Trophoblast cell (in vitro differentiated cells and primary cell): ENCODE measurements around the gene CDKAL1.
"Not testable (repeated sequence)": the region's sequence is repeated elsewhere in the genome, so short reads cannot be mapped to it uniquely, and the experiment has no call there.

ENCODE experiments used
- DNase-seq, 2 donors: peaks; one replicate each; pipeline ENCODE4 v3.0.0-alpha.2; 2016
- H2AFZ ChIP-seq: 2 replicates; pipeline ENCODE4 v1.6.1; 2013; ENCODE audit warnings: low read length, moderate library complexity, mild to moderate bottlenecking; ENCODE audit not compliant: insufficient read depth, poor library complexity
- H2AK5ac ChIP-seq: 2 replicates; pipeline ENCODE4 v1.6.1; 2013; ENCODE audit warnings: mild to moderate bottlenecking, low read length
- H2BK120ac ChIP-seq: 2 replicates; pipeline ENCODE4 v1.6.1; 2013; ENCODE audit warnings: low read length, mild to moderate bottlenecking, moderate library complexity; ENCODE audit not compliant: insufficient read depth, poor library complexity
- H2BK12ac ChIP-seq: 2 replicates; pipeline ENCODE4 v1.6.1; 2013; ENCODE audit warnings: mild to moderate bottlenecking, low read length, moderate library complexity
- H2BK5ac ChIP-seq: 2 replicates; pipeline ENCODE4 v1.6.1; 2013; ENCODE audit warnings: low read length, low read depth, moderate library complexity, mild to moderate bottlenecking; ENCODE audit not compliant: poor library complexity
- H3K14ac ChIP-seq: 2 replicates; pipeline ENCODE4 v1.6.1; 2013; ENCODE audit warnings: mild to moderate bottlenecking, low read length
- H3K18ac ChIP-seq: 2 replicates; pipeline ENCODE4 v1.6.1; 2013; ENCODE audit warnings: mild to moderate bottlenecking, low read length
- H3K23ac ChIP-seq: 2 replicates; pipeline ENCODE4 v1.6.1; 2013; ENCODE audit warnings: low read length
- H3K27ac ChIP-seq: 2 replicates; pipeline ENCODE4 v1.5.1; 2013; ENCODE audit warnings: low read depth, mild to moderate bottlenecking, inconsistent platforms, low read length, moderate library complexity
- H3K27me3 ChIP-seq: 2 replicates; pipeline ENCODE4 v1.6.1; 2013; ENCODE audit warnings: inconsistent platforms, mild to moderate bottlenecking, low read length, moderate library complexity; ENCODE audit not compliant: insufficient read depth
- H3K36me3 ChIP-seq, 2 experiments: 1 replicate in 1 of 2; 2 replicates in 1 of 2; pipeline ENCODE4 v1.6.1; 2013; ENCODE audit warnings: low read length in 2 of 2, mild to moderate bottlenecking in 2 of 2, moderate library complexity in 1 of 2; ENCODE audit not compliant: insufficient read depth in 2 of 2, control insufficient read depth in 1 of 2
- H3K4ac ChIP-seq: 2 replicates; pipeline ENCODE4 v1.6.1; 2013; ENCODE audit warnings: low read depth, mild to moderate bottlenecking, low read length, moderate library complexity
- H3K4me1 ChIP-seq, 2 experiments: 1 replicate in 1 of 2; 2 replicates in 1 of 2; pipeline ENCODE4 v1.6.1; 2013; ENCODE audit warnings: low read length in 2 of 2, mild to moderate bottlenecking in 2 of 2, moderate library complexity in 1 of 2; ENCODE audit not compliant: insufficient read depth in 2 of 2, control insufficient read depth in 1 of 2
- H3K4me2 ChIP-seq: 2 replicates; pipeline ENCODE4 v1.6.1; 2013; ENCODE audit warnings: inconsistent platforms, mild to moderate bottlenecking, low read length, moderate library complexity
- H3K4me3 ChIP-seq: 2 replicates; pipeline ENCODE4 v1.5.1; 2013; ENCODE audit warnings: mild to moderate bottlenecking, low read depth, low read length, inconsistent platforms
- H3K79me1 ChIP-seq: one replicate; pipeline ENCODE4 v1.6.1; 2013; ENCODE audit warnings: low read length
- H3K79me2 ChIP-seq: 2 replicates; pipeline ENCODE4 v1.6.1; 2013; ENCODE audit warnings: low read length, mild to moderate bottlenecking; ENCODE audit not compliant: control insufficient read depth, insufficient read depth, poor library complexity
- H3K9ac ChIP-seq: 2 replicates; pipeline ENCODE4 v1.6.1; 2013; ENCODE audit warnings: mild to moderate bottlenecking, low read length
- H3K9me3 ChIP-seq: 2 replicates; pipeline ENCODE4 v1.6.1; 2013; ENCODE audit warnings: low read depth, mild to moderate bottlenecking, control low read depth, inconsistent platforms, low read length; ENCODE audit not compliant: insufficient read depth
- H4K12ac ChIP-seq: 2 replicates; pipeline ENCODE4 v1.6.1; 2013; ENCODE audit warnings: low read depth, mild to moderate bottlenecking, low read length, moderate library complexity
- H4K8ac ChIP-seq: 2 replicates; pipeline ENCODE4 v1.6.1; 2013; ENCODE audit warnings: low read depth, mild to moderate bottlenecking, low read length, moderate library complexity
- H4K91ac ChIP-seq: one replicate; pipeline ENCODE4 v1.6.1; 2013; ENCODE audit warnings: low read depth, mild to moderate bottlenecking, low read length, moderate library complexity
- WGBS: extraction: QIAGEN DNeasy Blood & Tissue Kit; methylation state at CpG from one replicate; pipeline ENCODE4 v1.1.7; 2013; ENCODE audit warnings: missing lambda C conversion rate; ENCODE audit not compliant: insufficient read length, insufficient coverage; ENCODE audit errors: extremely low coverage; 5-methylcytosine and 5-hydroxymethylcytosine counted together

CDKAL1 gene

DNA sequence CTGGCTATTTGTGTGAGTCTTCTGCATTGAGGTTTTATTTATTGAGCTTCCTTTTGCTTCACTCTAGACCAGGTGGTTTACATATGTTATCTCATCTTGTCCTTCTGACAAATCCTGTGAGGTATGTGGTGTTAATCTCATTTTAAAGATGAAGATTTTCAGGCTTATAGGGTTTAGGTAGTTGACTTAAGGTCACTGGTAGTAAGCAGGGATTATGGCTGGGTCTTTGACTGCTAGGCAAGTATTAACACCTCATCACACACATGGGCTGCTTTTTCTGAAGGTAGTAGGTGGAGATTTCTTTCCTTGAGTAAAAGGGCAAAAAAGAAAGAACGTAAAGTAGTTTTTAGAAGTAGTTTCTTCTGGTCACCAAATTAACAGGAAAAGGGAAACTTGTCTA, 72.6 kb downstream of the CDKAL1 start:
- Histone ChIP-seq H2BK12ac (no peak overlapping the region), H3K79me2 (no peaks in the 10 kb centered on the region), H4K91ac (no peak overlapping the region), H2BK5ac (no peak overlapping the region), H3K4me3 (no peak overlapping the region), H3K4me2 (no peak overlapping the region), H3K4ac (no peak overlapping the region), H4K12ac (no peak overlapping the region), H2BK120ac (no peak overlapping the region), H3K27me3 (no peaks in the 10 kb centered on the region), H3K14ac (no peak overlapping the region), H3K9me3 (no peaks in the 10 kb centered on the region), H2AK5ac (no peak overlapping the region), H3K4me1 (peaks cover 4% of the 10 kb centered on the region in 2 experiments), H3K18ac (no peak overlapping the region), H2AFZ (no peak overlapping the region), H3K27ac (no peak overlapping the region), H3K9ac (no peak overlapping the region), H3K23ac (no peak overlapping the region), H3K79me1 (no peaks in the 10 kb centered on the region), H3K36me3 (no peaks in the 10 kb centered on the region), H4K8ac (no peak overlapping the region)
- no CpG with 5 or more reads among the region's 1 CpG for WGBS
- no peak for DNase-seq

DNA sequence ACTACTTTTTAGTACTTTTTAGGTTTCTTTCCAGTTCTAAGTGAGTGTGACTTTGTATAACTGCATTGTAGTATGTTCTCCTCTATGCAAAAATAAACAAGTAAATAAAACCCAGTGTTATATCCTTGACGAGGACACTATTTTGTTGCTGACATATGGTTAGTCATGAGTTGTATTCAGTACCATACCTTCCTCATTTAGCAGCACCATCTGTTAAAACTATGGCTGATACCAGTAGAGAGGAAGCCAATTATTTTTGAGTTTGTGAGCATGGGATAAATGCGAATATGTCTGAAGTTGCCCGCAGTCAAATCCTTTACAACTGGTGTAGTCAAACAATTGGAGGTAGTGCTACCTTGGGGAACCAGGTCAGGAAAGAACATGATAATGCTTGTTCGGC, 74.1 kb downstream of the CDKAL1 start:
- no peak overlapping the region for H2AFZ ChIP-seq
- no peaks in the 10 kb centered on the region for H3K27me3 ChIP-seq
- no peaks in the 10 kb centered on the region for H3K79me1 ChIP-seq
- H3K79me2 ChIP-seq: no peaks in the 10 kb centered on the region
- H4K8ac ChIP-seq: no peak overlapping the region
- no peak for DNase-seq
- no peak overlapping the region for H2BK12ac ChIP-seq
- H3K23ac ChIP-seq: no peak overlapping the region
- no peak overlapping the region for H3K9ac ChIP-seq
- no peak overlapping the region for H3K4me2 ChIP-seq
- H2AK5ac ChIP-seq: no peak overlapping the region
- no peaks in the 10 kb centered on the region for H3K9me3 ChIP-seq
- no peak overlapping the region for H4K12ac ChIP-seq
- WGBS: no CpG with 5 or more reads among the region's 4 CpGs
- no peak overlapping the region for H3K4me3 ChIP-seq
- H3K14ac ChIP-seq: no peak overlapping the region
- H4K91ac ChIP-seq: no peak overlapping the region
- H3K4me1 ChIP-seq: peaks cover 4% of the 10 kb centered on the region in 2 experiments
- no peak overlapping the region for H3K18ac ChIP-seq
- H3K27ac ChIP-seq: no peak overlapping the region
- no peak overlapping the region for H2BK5ac ChIP-seq
- H3K36me3 ChIP-seq: no peaks in the 10 kb centered on the region
- H2BK120ac ChIP-seq: no peak overlapping the region
- no peak overlapping the region for H3K4ac ChIP-seq

DNA sequence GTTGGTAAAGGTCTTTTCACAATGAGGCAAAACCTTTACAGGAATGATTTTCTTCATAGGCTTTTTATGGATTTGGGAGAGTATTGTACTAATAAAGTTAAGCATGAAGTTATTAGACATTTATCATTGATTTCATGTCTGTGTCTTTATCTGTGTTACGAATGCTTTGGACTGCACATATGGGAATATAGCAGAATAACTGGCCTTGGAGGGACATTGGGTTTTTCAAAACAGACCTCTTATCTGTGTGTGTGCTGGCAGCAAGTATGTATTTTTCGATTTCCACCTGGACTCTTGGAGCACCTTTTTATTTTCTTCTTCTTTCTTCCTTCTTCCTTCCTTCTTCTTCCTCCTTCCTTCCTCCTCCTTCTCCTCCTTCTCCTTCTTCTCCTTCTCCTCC, 74.6 kb downstream of the CDKAL1 start:
- no peaks in the 10 kb centered on the region for H3K27me3 ChIP-seq
- no peak for DNase-seq
- no peak overlapping the region for H2BK12ac ChIP-seq
- no peak overlapping the region for H3K14ac ChIP-seq
- H4K91ac ChIP-seq: no peak overlapping the region
- no peaks in the 10 kb centered on the region for H3K9me3 ChIP-seq
- H2AFZ ChIP-seq: no peak overlapping the region
- no peak overlapping the region for H4K12ac ChIP-seq
- H3K4ac ChIP-seq: no peak overlapping the region
- H4K8ac ChIP-seq: no peak overlapping the region
- H3K27ac ChIP-seq: no peak overlapping the region
- H3K4me2 ChIP-seq: no peak overlapping the region
- no peak overlapping the region for H2AK5ac ChIP-seq
- no peak overlapping the region for H3K4me3 ChIP-seq
- H3K23ac ChIP-seq: no peak overlapping the region
- WGBS: no CpG with 5 or more reads among the region's 2 CpGs
- H3K36me3 ChIP-seq: no peaks in the 10 kb centered on the region
- H2BK5ac ChIP-seq: no peak overlapping the region
- no peak overlapping the region for H3K9ac ChIP-seq
- H3K79me2 ChIP-seq: no peaks in the 10 kb centered on the region
- no peaks in the 10 kb centered on the region for H3K79me1 ChIP-seq
- H2BK120ac ChIP-seq: no peak overlapping the region
- H3K4me1 ChIP-seq: peaks cover 4% of the 10 kb centered on the region in 2 experiments
- no peak overlapping the region for H3K18ac ChIP-seq

DNA sequence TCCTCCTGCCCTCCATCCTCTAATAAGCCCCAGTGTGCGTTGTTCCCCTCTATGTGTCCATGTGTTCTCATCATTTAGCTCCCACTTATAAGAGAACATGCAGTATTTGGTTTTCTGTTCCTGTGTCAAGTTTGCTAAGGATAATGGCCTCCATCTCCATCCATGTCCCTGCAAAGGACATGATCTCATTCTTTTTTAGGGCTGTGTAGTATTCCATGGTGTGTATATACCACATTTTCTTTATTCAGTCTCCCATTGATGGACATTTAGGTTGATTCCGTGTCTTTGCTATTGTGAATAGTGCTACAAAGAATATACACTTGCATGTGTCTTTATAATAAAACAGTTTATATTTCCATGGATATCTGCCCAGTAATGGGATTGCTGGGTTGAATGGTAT, 75.7 kb downstream of the CDKAL1 start:
- H3K27ac ChIP-seq, H3K27me3 ChIP-seq, H4K8ac ChIP-seq, H3K4me2 ChIP-seq, H3K79me1 ChIP-seq, H3K4me3 ChIP-seq, H3K9ac ChIP-seq, H2BK120ac ChIP-seq, H2AFZ ChIP-seq, H3K4ac ChIP-seq, H4K91ac ChIP-seq, DNase-seq, H2AK5ac ChIP-seq, H3K14ac ChIP-seq, H3K36me3 ChIP-seq, H2BK5ac ChIP-seq, H3K4me1 ChIP-seq, H3K9me3 ChIP-seq, H3K23ac ChIP-seq, H3K18ac ChIP-seq, H3K79me2 ChIP-seq, H2BK12ac ChIP-seq, H4K12ac ChIP-seq: not testable (repeated sequence)
- WGBS: no CpG with 5 or more reads among the region's 2 CpGs
